Dermis blood vessel endothelial cell (primary cell): ENCODE results near the gene CBX7. TPM values are rescaled to one million over a fixed set of nuclear protein-coding genes. Genes with fewer than 3 reads are reported as not detected.
"Not testable (repeated sequence)": the region's sequence is repeated elsewhere in the genome, so short reads cannot be mapped to it uniquely, and the experiment has no call there.

Experiments
- DNase-seq: peaks from one replicate; pipeline ENCODE4 v3.0.0; 2010
- total RNA-seq: library from RNA; depleted of rRNA; stranded (reverse); fragments of >200 nt; gene quantifications from 2 replicates; pipeline ENCODE4 v1.2.3, GENCODE V29; 2014

The CBX7 gene
- total RNA-seq, 1 donor from 2014 or later, result 9.5 TPM

- peak; percentile 32 for DNase-seq
Measured at GRCh38 chr22:39173787-39174497, 21.5 kb upstream of the CBX7 start.

DNA sequence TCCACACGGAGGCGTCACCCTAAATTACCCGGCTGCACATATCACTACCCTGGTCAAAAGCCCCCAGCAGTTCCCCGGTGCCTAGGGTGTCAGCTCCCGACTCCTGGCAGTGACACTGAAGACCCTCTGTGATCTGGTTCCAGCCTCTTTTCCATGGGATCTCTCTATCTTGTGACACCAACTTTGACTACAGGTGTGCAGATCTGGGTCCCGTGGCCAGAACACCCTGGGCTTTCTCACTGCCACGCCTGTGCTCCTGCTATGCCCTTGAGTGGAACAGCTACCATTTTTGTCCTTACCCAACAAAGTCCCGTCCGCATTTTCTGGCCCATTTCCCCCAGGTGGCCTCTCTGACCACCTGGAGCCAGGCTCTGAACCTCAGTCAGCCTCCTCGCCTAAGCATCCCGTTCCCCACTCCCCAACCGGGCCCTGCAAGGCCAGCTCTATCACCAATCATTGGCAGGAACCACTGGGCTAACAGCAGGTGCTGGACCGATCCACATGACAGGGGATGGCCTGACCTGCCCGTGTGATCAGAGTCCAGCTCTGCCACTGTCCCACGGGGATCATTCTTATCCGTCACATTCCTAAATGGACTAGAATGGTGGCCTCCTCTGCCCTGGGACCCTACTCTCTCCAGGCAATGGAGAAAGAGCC is 20.7 kb upstream of the CBX7 start:
- DNase-seq, result no peak

- not testable (repeated sequence) for DNase-seq
Measured at GRCh38 chr22:39172265-39173049, 20.0 kb upstream of the CBX7 start.

DNA sequence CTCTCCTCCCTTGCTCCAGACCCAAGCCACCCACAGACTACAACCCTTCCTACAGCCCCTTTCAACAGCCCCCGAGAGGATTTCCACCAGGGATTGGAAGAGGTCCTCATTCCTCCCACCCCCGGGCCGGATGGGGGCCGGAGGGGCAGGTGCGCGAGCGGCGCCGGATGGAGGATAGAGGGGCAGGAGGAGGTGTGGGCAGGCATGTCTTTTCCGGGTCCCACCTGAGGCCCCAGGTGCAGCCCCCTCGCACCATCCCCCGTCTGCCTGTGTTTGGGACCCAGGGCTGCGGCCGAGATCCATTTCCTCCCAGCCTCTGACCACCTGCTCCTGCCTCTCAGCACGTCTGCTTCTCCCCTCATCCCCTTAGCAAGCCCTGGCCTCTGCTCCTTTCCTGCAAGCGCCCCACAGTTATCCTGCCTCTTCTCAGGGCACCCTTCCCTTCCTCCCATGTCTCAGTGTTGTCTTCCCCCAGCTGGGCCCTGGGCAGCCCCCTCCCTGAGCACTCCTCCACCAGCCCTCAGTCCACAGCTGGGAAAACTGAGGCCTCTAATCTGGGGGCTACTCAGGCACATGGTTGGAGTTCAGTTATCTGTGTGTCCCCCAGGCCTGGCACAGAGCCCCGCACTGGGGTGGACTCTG is 19.3 kb upstream of the CBX7 start:
- no peak for DNase-seq

DNA sequence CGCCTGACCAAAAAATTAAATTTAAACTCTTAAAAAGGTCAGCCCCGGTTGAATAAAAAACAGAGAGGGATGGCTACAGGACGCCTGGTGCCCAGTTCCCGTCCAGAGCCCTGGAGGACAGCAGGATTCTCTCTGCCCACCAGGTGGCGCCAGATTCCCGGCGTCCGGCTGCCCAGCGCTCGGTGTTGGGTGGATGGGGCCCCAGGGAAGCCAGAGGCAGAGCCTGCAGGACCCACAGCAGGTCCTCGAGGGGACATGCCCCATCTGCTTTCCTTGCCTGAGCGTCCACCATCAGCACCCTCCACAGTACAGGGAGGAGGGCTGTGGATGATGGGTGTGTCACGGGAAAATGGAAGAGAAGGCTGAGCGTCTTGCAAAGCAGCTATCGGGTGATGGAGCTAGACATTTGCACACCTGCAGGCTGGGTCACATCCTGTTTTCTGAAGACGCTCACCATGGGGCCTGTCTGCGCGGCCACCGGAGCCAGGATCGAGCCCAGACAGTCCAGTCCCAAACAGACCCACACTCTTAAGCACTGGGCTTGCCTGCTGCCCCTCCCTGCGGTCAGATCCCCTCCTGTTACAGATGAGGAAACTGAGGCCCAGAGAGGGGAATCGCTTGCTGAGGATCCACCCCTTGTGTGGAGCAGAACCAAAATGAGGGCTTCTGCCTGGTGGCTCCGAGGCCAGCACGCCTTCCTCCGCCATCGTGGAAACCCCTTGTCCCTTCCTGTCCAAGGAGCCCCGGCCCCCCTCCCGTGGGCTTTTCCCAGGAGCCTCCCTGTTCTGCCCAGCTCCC is 18.5 kb upstream of the CBX7 start:
- DNase-seq, result peak; percentile 88

- DNase-seq, result no peak
Measured at GRCh38 chr22:39169797-39170466, 17.5 kb upstream of the CBX7 start.

- no peak for DNase-seq
Measured at GRCh38 chr22:39166547-39166946, 14.1 kb upstream of the CBX7 start.

- not testable (repeated sequence) for DNase-seq
Measured at GRCh38 chr22:39156093-39156492, 3.6 kb upstream of the CBX7 start.

DNA sequence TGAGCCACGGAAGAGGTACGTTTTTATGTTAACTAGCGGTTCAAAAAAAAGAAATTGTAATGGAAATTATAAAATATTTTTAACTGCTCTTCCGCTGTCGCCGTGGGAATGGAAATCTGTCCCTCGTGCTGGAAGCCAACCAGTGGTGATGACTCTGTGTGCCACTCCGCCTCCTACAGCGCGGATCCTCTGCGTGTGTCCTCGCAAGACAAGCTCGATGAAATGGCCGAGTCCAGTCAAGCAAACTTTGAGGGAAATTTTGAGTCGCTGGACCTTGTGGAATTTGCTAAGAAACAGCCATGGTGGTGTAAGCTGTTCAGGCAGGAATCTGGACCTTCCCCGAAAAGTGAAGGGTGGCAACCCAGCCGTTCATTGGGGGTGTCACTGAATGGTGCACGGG is 2.9 kb upstream of the CBX7 start:
- no peak for DNase-seq

- DNase-seq, result no peak
Measured at GRCh38 chr22:39153220-39153717, 789 bp upstream of the CBX7 start.

DNA sequence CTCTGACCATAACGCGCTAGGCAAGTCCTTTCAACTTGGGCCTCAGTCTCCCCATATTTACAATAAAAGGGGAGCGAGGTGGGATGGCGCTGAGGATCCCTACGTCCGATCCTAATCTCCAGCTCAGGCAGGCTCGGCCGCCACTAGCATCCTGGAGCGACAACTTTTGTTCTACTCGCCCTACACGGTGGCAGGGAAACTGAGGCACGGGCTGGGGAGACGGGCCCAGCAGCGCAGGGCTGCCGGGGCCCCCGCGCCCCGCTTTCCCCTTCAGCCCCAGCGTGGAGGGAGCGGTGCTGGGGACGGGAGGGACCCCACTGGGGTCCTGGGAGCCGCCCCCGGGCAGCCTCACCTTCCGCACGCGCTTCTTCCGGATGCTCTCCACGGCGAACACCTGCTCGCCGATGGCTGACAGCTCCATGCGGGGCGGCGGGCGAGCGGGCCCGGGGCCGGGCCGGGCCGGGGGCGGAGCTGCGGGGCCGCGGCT is 413 bp downstream of the CBX7 start:
- no peak for DNase-seq

- no peak for DNase-seq
Measured at GRCh38 chr22:39151329-39151975, 1.0 kb downstream of the CBX7 start.

DNA sequence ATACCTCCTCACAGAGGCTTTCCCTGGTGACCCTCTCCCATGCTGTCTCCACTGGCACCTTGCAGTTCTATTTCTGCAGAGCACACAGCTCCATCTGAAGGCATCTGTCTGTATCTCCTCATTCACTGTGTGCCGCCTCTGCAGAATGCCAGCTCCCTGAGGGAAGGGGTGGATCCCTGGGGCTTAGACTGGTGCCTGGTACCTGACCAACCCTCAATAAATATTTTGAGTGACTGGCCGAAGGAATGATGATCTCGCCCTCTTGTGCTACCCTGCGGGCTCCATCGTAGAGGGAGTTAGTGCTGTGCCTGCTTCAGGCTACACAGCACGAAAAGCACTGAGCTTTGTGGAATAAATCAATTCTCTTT is 1.6 kb downstream of the CBX7 start:
- no peak for DNase-seq

- no peak for DNase-seq
Measured at GRCh38 chr22:39149915-39150847, 2.3 kb downstream of the CBX7 start.

- DNase-seq, result peak; percentile 37
Measured at GRCh38 chr22:39148727-39149535, 3.5 kb downstream of the CBX7 start.

GRCh38 chr22:39148026-39148726 is 4.3 kb downstream of the CBX7 start:
- DNase-seq, result no peak

GRCh38 chr22:39147335-39148025 is 5.0 kb downstream of the CBX7 start:
- DNase-seq, result no peak
